ENCODE results near the gene RUNDC1. TPM values are rescaled to one million over a fixed set of nuclear protein-coding genes. Genes with fewer than 3 reads are reported as not detected.
"Not testable (repeated sequence)": the region's sequence is repeated elsewhere in the genome, so short reads cannot be mapped to it uniquely, and the experiment has no call there.

The RUNDC1 gene
- total RNA-seq, 1 donor from 2014 or later: 6.8 TPM

- Histone ChIP-seq H3K36me3 (ENCODE audit: control insufficient read depth in 3 of 3, insufficient read depth in 3 of 3, low read length in 3 of 3) (peaks cover 39 to 69% (median 62%) of the 10 kb centered on the region in 3 donors), H3K9me3 (ENCODE audit: control insufficient read depth in 3 of 3, low read length in 3 of 3) (no peaks in the 10 kb centered on the region), H3K4me3 (ENCODE audit: low read length in 3 of 3) (no peak overlapping the region), H3K4me1 (ENCODE audit: control insufficient read depth in 3 of 3, insufficient read depth in 3 of 3, low read length in 3 of 3) (no peaks in the 10 kb centered on the region), H3K27me3 (ENCODE audit: control insufficient read depth in 3 of 3, insufficient read depth in 3 of 3, low read length in 3 of 3) (no peaks in the 10 kb centered on the region), H3K9ac (ENCODE audit: low read depth in 1 of 3, low read length in 3 of 3) (no peak overlapping the region), H3K27ac (ENCODE audit: low read depth, low read length) (no peak overlapping the region)
Measured at GRCh38 chr17:42989726-42990652, 9.6 kb downstream of the RUNDC1 start.

GRCh38 chr17:42991471-42991870, 11.1 kb downstream of the RUNDC1 start:
- Histone ChIP-seq H3K4me3 (ENCODE audit: low read length in 3 of 3) (no peak overlapping the region), H3K36me3 (ENCODE audit: control insufficient read depth in 3 of 3, insufficient read depth in 3 of 3, low read length in 3 of 3) (peaks cover 39 to 61% (median 54%) of the 10 kb centered on the region in 3 donors), H3K27me3 (ENCODE audit: control insufficient read depth in 3 of 3, insufficient read depth in 3 of 3, low read length in 3 of 3) (no peaks in the 10 kb centered on the region), H3K9ac (ENCODE audit: low read depth in 1 of 3, low read length in 3 of 3) (no peak overlapping the region), H3K9me3 (ENCODE audit: control insufficient read depth in 3 of 3, low read length in 3 of 3) (no peaks in the 10 kb centered on the region), H3K27ac (ENCODE audit: low read depth, low read length) (no peak overlapping the region), H3K4me1 (ENCODE audit: control insufficient read depth in 3 of 3, insufficient read depth in 3 of 3, low read length in 3 of 3) (no peaks in the 10 kb centered on the region)

DNA sequence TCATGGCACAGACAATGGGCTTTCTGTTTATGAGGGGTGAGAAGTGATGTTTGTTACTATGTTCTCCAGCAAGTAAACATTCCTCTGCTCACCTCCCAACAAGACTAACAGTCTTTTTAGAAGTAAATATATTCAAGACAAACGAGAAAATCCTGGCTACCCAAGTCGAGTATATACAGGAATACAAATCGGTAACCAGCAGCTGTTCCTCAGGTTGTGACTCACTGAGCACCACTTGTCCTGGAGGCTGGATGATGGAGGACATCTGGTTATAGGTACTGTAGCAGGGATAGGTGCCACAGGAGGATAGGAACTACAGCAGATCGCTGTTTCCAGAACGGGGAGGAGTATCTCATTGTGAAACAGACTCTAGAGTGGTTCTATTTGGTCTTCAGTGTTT, 12.5 kb downstream of the RUNDC1 start:
- peaks cover 31 to 49% (median 45%) of the 10 kb centered on the region in 3 donors for H3K36me3 ChIP-seq (ENCODE audit: control insufficient read depth in 3 of 3, insufficient read depth in 3 of 3, low read length in 3 of 3)
- no peaks in the 10 kb centered on the region for H3K27me3 ChIP-seq (ENCODE audit: control insufficient read depth in 3 of 3, insufficient read depth in 3 of 3, low read length in 3 of 3)
- no peak overlapping the region for H3K27ac ChIP-seq (ENCODE audit: low read depth, low read length)
- no peak overlapping the region for H3K4me3 ChIP-seq (ENCODE audit: low read length in 3 of 3)
- no peaks in the 10 kb centered on the region for H3K9me3 ChIP-seq (ENCODE audit: control insufficient read depth in 3 of 3, low read length in 3 of 3)
- H3K9ac ChIP-seq (ENCODE audit: low read depth in 1 of 3, low read length in 3 of 3): no peak overlapping the region
- H3K4me1 ChIP-seq (ENCODE audit: control insufficient read depth in 3 of 3, insufficient read depth in 3 of 3, low read length in 3 of 3): no peaks in the 10 kb centered on the region

DNA sequence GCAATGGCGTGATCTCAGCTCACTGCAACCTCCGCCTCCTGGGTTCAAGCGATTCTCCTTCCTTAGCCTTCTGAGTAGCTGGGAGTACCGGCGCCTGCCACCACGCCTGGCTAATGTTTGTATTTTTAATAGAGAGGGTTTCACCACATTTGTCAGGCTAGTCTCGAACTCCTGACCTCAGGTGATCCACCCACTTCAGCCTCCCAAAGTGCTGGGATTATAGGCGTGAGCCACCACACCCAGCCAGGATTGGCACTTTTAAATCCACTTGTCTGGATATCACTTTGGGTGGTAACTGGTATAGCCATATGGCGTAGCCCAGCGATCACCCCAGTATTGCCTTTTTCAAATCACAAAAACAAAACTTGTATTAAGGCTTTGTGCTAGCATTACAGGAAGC, 13.5 kb downstream of the RUNDC1 start:
- peaks cover 33 to 40% (median 40%) of the 10 kb centered on the region in 3 donors for H3K36me3 ChIP-seq (ENCODE audit: control insufficient read depth in 3 of 3, insufficient read depth in 3 of 3, low read length in 3 of 3)

DNA sequence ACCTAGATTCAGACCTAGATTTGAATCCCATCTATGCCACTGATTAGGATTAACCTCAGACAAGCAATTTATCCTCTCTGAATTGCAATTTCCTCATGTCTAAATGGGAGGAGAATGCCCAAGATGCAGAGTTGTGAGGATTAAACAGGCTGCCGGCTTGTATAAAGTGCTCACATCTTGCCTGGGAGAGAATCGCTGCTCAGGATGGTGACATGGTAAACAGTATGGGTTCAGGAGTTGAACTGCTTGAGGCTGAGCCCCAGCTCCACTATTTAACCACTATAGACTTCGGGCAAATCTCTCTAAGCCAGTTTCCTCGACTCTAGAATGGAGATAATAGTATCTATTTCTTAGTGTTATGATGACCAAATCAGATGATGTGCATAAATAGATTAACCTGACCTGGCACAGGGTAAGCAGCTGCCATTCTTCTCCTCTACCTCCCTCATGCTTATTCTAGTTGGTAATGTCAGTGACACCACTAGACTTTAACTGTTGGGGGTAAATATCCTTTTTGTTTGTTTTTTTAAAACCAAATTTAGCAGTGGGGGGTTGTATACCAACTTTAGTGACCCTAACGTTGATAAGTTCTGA, 17.1 kb downstream of the RUNDC1 start:
- H3K9me3 ChIP-seq (ENCODE audit: control insufficient read depth in 3 of 3, low read length in 3 of 3): no peaks in the 10 kb centered on the region
- peaks cover 30 to 35% (median 33%) of the 10 kb centered on the region in 3 donors for H3K36me3 ChIP-seq (ENCODE audit: control insufficient read depth in 3 of 3, insufficient read depth in 3 of 3, low read length in 3 of 3)
- peaks cover 9 to 18% (median 12%) of the 10 kb centered on the region in 3 donors for H3K4me1 ChIP-seq (ENCODE audit: control insufficient read depth in 3 of 3, insufficient read depth in 3 of 3, low read length in 3 of 3)
- H3K9ac ChIP-seq (ENCODE audit: low read depth in 1 of 3, low read length in 3 of 3): peak overlapping the region; percentile 52 to 74 (median 72)
- H3K27me3 ChIP-seq (ENCODE audit: control insufficient read depth in 3 of 3, insufficient read depth in 3 of 3, low read length in 3 of 3): no peaks in the 10 kb centered on the region
- H3K27ac ChIP-seq (ENCODE audit: low read depth, low read length): peak overlapping the region; percentile 87
- peak overlapping the region; percentile 49 to 90 (median 52) for H3K4me3 ChIP-seq (ENCODE audit: low read length in 3 of 3)

More for the DNA sequence above, 13.5 kb downstream of the RUNDC1 start:
- H3K4me1 ChIP-seq (ENCODE audit: control insufficient read depth in 3 of 3, insufficient read depth in 3 of 3, low read length in 3 of 3); H3K9me3 ChIP-seq (ENCODE audit: control insufficient read depth in 3 of 3, low read length in 3 of 3); H3K27ac ChIP-seq (ENCODE audit: low read depth, low read length); H3K4me3 ChIP-seq (ENCODE audit: low read length in 3 of 3); H3K27me3 ChIP-seq (ENCODE audit: control insufficient read depth in 3 of 3, insufficient read depth in 3 of 3, low read length in 3 of 3); H3K9ac ChIP-seq (ENCODE audit: low read depth in 1 of 3, low read length in 3 of 3): not testable (repeated sequence)

- peaks cover 29 to 37% (median 31%) of the 10 kb centered on the region in 3 donors for H3K36me3 ChIP-seq (ENCODE audit: control insufficient read depth in 3 of 3, insufficient read depth in 3 of 3, low read length in 3 of 3)
- H3K4me3 ChIP-seq (ENCODE audit: low read length in 3 of 3): peak within 1 kb of the TSS; percentile 90 to 98 (median 97)
Measured at GRCh38 chr17:42997984-42998938, 17.9 kb downstream of the RUNDC1 start, which contains the start of gene RPL27. Gene RPL27, plus strand, starts transcription at chr17:42998419. Its CDS starts 332 bp downstream, at chr17:42998751.

GRCh38 chr17:42999003-42999525, 18.7 kb downstream of the RUNDC1 start:
- Histone ChIP-seq H3K9ac (ENCODE audit: low read depth in 1 of 3, low read length in 3 of 3) (peak overlapping the region; percentile 97 to 100 (median 98)), H3K9me3 (ENCODE audit: control insufficient read depth in 3 of 3, low read length in 3 of 3) (no peaks in the 10 kb centered on the region), H3K4me3 (ENCODE audit: low read length in 3 of 3) (peak overlapping the region; percentile 90 to 98 (median 97)), H3K4me1 (ENCODE audit: control insufficient read depth in 3 of 3, insufficient read depth in 3 of 3, low read length in 3 of 3) (peaks cover 9 to 18% (median 12%) of the 10 kb centered on the region in 3 donors), H3K27ac (ENCODE audit: low read depth, low read length) (peak overlapping the region; percentile 90), H3K27me3 (ENCODE audit: control insufficient read depth in 3 of 3, insufficient read depth in 3 of 3, low read length in 3 of 3) (no peaks in the 10 kb centered on the region), H3K36me3 (ENCODE audit: control insufficient read depth in 3 of 3, insufficient read depth in 3 of 3, low read length in 3 of 3) (peaks cover 32 to 41% (median 36%) of the 10 kb centered on the region in 3 donors)

More at GRCh38 chr17:42997984-42998938, 17.9 kb downstream of the RUNDC1 start, which contains the start of gene RPL27:
- Histone ChIP-seq H3K27ac (ENCODE audit: low read depth, low read length) (peak within 1 kb of the TSS; percentile 90), H3K9ac (ENCODE audit: low read depth in 1 of 3, low read length in 3 of 3) (peak within 1 kb of the TSS; percentile 97 to 100 (median 98)), H3K27me3 (ENCODE audit: control insufficient read depth in 3 of 3, insufficient read depth in 3 of 3, low read length in 3 of 3) (no peaks in the 10 kb centered on the region), H3K9me3 (ENCODE audit: control insufficient read depth in 3 of 3, low read length in 3 of 3) (no peaks in the 10 kb centered on the region), H3K4me1 (ENCODE audit: control insufficient read depth in 3 of 3, insufficient read depth in 3 of 3, low read length in 3 of 3) (peaks cover 9 to 18% (median 12%) of the 10 kb centered on the region in 3 donors)

GRCh38 chr17:43000894-43001293, 20.5 kb downstream of the RUNDC1 start:
- peaks cover 31 to 41% (median 32%) of the 10 kb centered on the region in 3 donors for H3K36me3 ChIP-seq (ENCODE audit: control insufficient read depth in 3 of 3, insufficient read depth in 3 of 3, low read length in 3 of 3)
- H3K9me3 ChIP-seq (ENCODE audit: control insufficient read depth in 3 of 3, low read length in 3 of 3); H3K27ac ChIP-seq (ENCODE audit: low read depth, low read length); H3K4me3 ChIP-seq (ENCODE audit: low read length in 3 of 3); H3K27me3 ChIP-seq (ENCODE audit: control insufficient read depth in 3 of 3, insufficient read depth in 3 of 3, low read length in 3 of 3); H3K9ac ChIP-seq (ENCODE audit: low read depth in 1 of 3, low read length in 3 of 3): not testable (repeated sequence)
- peaks cover 9 to 18% (median 12%) of the 10 kb centered on the region in 3 donors for H3K4me1 ChIP-seq (ENCODE audit: control insufficient read depth in 3 of 3, insufficient read depth in 3 of 3, low read length in 3 of 3)

GRCh38 chr17:43003542-43004172, 23.3 kb downstream of the RUNDC1 start:
- Histone ChIP-seq H3K4me3 (ENCODE audit: low read length in 3 of 3) (no peak overlapping the region), H3K9ac (ENCODE audit: low read depth in 1 of 3, low read length in 3 of 3) (no peak overlapping the region), H3K36me3 (ENCODE audit: control insufficient read depth in 3 of 3, insufficient read depth in 3 of 3, low read length in 3 of 3) (peaks cover 31 to 38% (median 32%) of the 10 kb centered on the region in 3 donors), H3K27ac (ENCODE audit: low read depth, low read length) (no peak overlapping the region), H3K27me3 (ENCODE audit: control insufficient read depth in 3 of 3, insufficient read depth in 3 of 3, low read length in 3 of 3) (no peaks in the 10 kb centered on the region), H3K4me1 (ENCODE audit: control insufficient read depth in 3 of 3, insufficient read depth in 3 of 3, low read length in 3 of 3) (peaks cover 17 to 26% (median 18%) of the 10 kb centered on the region in 3 donors), H3K9me3 (ENCODE audit: control insufficient read depth in 3 of 3, low read length in 3 of 3) (no peaks in the 10 kb centered on the region)
